Measurements from ENCODE around the gene RPAP2. TPM values are rescaled to one million over a fixed set of nuclear protein-coding genes. Genes with fewer than 3 reads are reported as not detected.

The RPAP2 gene
- total and polyA plus RNA-seq, 10 of the 15 experiments (the other 5 are each of a cell fraction or from before 2014, with no cell fraction given) = 11.4 to 39.5 (median 21.7) TPM

- Histone ChIP-seq H3K27me3 (replicated peaks in 1 of 2; ENCODE audit: control insufficient read depth in 2 of 2, insufficient read depth in 2 of 2, low read length in 1 of 2) (no peaks in the 10 kb centered on the region), H3K4me1 (ENCODE audit: control insufficient read depth, insufficient read depth, low read length) (no peaks in the 10 kb centered on the region), H4K20me1 (ENCODE audit: control insufficient read depth, insufficient read depth) (no peaks in the 10 kb centered on the region), H3K4me2 (ENCODE audit: control insufficient read depth, insufficient read depth) (no peak overlapping the region), H3K79me2 (ENCODE audit: control insufficient read depth, insufficient read depth, low read length) (no peaks in the 10 kb centered on the region), H3K27ac (ENCODE audit: control insufficient read depth, insufficient read depth) (no peak overlapping the region), H3K36me3 (ENCODE audit: control insufficient read depth in 2 of 2, insufficient read depth in 2 of 2, low read length in 1 of 2) (peaks cover 0 to 6% of the 10 kb centered on the region in 2 experiments; a peak in 1 of 4 replicates), H3K9me3 (replicated peaks; ENCODE audit: control insufficient read depth, insufficient read depth, low read length) (no peaks in the 10 kb centered on the region), H3K4me3 (no peak overlapping the region), H3K9ac (ENCODE audit: control insufficient read depth, insufficient read depth, low read length) (no peak overlapping the region), H2AFZ (ENCODE audit: control insufficient read depth, low read depth, low read length) (no peak overlapping the region)
- 98% methylated on average over 3 of the region's 3 CpGs for WGBS (ENCODE audit: insufficient coverage, insufficient replicate concordance, low lambda C conversion rate, missing lambda C conversion rate)
- in situ Hi-C loops (cut with MboI) (no loop called here), intact Hi-C loops (cut with micrococcal nuclease; ENCODE audit: unreplicated experiment) (loop anchor here (10.0 kb wide), 1 partner anchor 497 kb away; no protein-coding TSS in a partner anchor)
- TF ChIP-seq MAX (IDR thresholded peaks at IDR 0.05; ENCODE audit: low read depth, low read length) (no peak), IRF5 (IDR thresholded peaks at IDR 0.05; ENCODE audit: borderline replicate concordance) (no peak), JUNB (IDR thresholded peaks at IDR 0.05) (no peak), CHD1 (IDR thresholded peaks at IDR 0.05; ENCODE audit: low read depth, low read length) (no peak), PBX3 (IDR thresholded peaks at IDR 0.05; ENCODE audit: insufficient replicate concordance, low read depth, low read length) (no peak), MEF2A (IDR thresholded peaks at IDR 0.05; ENCODE audit: insufficient read depth, low read depth, low read length) (no peak), EGR1 (IDR thresholded peaks at IDR 0.05; ENCODE audit: borderline replicate concordance in 1 of 2, low read depth in 2 of 2, low read length in 2 of 2) (no peak), EP300 (IDR thresholded peaks at IDR 0.05; ENCODE audit: borderline replicate concordance in 1 of 2, control insufficient read depth in 1 of 2, low read depth in 2 of 2, low read length in 2 of 2) (no peak), RELA (IDR thresholded peaks at IDR 0.05; ENCODE audit: borderline replicate concordance, partially characterized antibody) (no peak), BRCA1 (IDR thresholded peaks at IDR 0.05; ENCODE audit: low read depth, low read length) (no peak)
- TF ChIP-seq, protein P1, sequence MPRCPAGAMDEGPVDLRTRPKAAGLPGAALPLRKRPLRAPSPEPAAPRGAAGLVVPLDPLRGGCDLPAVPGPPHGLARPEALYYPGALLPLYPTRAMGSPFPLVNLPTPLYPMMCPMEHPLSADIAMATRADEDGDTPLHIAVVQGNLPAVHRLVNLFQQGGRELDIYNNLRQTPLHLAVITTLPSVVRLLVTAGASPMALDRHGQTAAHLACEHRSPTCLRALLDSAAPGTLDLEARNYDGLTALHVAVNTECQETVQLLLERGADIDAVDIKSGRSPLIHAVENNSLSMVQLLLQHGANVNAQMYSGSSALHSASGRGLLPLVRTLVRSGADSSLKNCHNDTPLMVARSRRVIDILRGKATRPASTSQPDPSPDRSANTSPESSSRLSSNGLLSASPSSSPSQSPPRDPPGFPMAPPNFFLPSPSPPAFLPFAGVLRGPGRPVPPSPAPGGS (IDR thresholded peaks at IDR 0.05; ENCODE audit: borderline replicate concordance, insufficient read depth, low read depth, low read length, poor library complexity, severe bottlenecking) = no peak
- ChIA-PET POLR2A (interaction anchor here (0.5 to 0.6 kb wide), 2 partner anchors 16 to 385 kb away, joined by 3 read pairs; no protein-coding TSS in a partner anchor), CTCF (interaction anchor here (0.6 to 2.7 kb wide), 9 partner anchors 8 to 431 kb away, joined by 3 to 9 read pairs (median 4); no protein-coding TSS in a partner anchor), RAD21 (ENCODE audit: unreplicated experiment) (interaction anchor here (1.2 to 1.6 kb wide), 2 partner anchors 164 to 303 kb away, joined by 3 to 4 read pairs; no protein-coding TSS in a partner anchor), SMC1A (ENCODE audit: uncharacterized antibody, unreplicated experiment) (interaction anchor here (0.8 to 1.6 kb wide), 6 partner anchors 15 to 282 kb away, joined by 3 to 4 read pairs (median 4); no protein-coding TSS in a partner anchor)
- no peak for DNase-seq (ENCODE audit: low read depth, low spot score)
- FAIRE-seq = no peak
- no peak for ATAC-seq
- no TSS peak for BruUV-seq (replicated peaks)
Observed at GRCh38 chr1:92317836-92318493, 19.1 kb downstream of the RPAP2 start.
